GM18502 (cell line): Measurements from ENCODE around the gene ACAP3.

Experiments
- ATAC-seq: cut with Tn5 transposase; IDR thresholded peaks from one replicate; pipeline ENCODE4 v1.9.1; 2021; ENCODE audit warnings: mild to moderate bottlenecking; ENCODE audit not compliant: unreplicated experiment, poor library complexity

The ACAP3 gene

GRCh38 chr1:1291023-1291528, 16.7 kb downstream of the ACAP3 start:
- no peak for ATAC-seq

GRCh38 chr1:1290238-1290731, 17.4 kb downstream of the ACAP3 start:
- ATAC-seq = no peak

- no peak for ATAC-seq
These were observed 20.2 kb downstream of the ACAP3 start for GRCh38 chr1:1287288-1288110.

GRCh38 chr1:1286313-1287261, 21.1 kb downstream of the ACAP3 start:
- no peak for ATAC-seq

GRCh38 chr1:1285611-1286311, 22.0 kb downstream of the ACAP3 start:
- ATAC-seq = no peak

GRCh38 chr1:1285102-1285571, 22.6 kb downstream of the ACAP3 start:
- no peak for ATAC-seq

GRCh38 chr1:1284221-1285101, 23.3 kb downstream of the ACAP3 start:
- ATAC-seq = no peak

GRCh38 chr1:1283821-1284220, 23.9 kb downstream of the ACAP3 start:
- no peak for ATAC-seq

GRCh38 chr1:1282998-1283397, 24.7 kb downstream of the ACAP3 start:
- ATAC-seq = no peak

- no peak for ATAC-seq
These were observed 26.0 kb downstream of the ACAP3 start for GRCh38 chr1:1281533-1282321.

GRCh38 chr1:1280782-1281481, 26.8 kb downstream of the ACAP3 start:
- no peak for ATAC-seq

GRCh38 chr1:1279028-1279427, 28.7 kb downstream of the ACAP3 start:
- ATAC-seq = no peak

GRCh38 chr1:1278620-1279019, 29.1 kb downstream of the ACAP3 start:
- no peak for ATAC-seq

- ATAC-seq = no peak
These were observed 31.9 kb downstream of the ACAP3 start for GRCh38 chr1:1275836-1276235.

- ATAC-seq = no peak
These were observed 32.7 kb downstream of the ACAP3 start for GRCh38 chr1:1274931-1275431.

- ATAC-seq = no peak
These were observed 33.3 kb downstream of the ACAP3 start for GRCh38 chr1:1274299-1274930.
